Endodermal cell (in vitro differentiated cells): ENCODE results near the gene CHD2. TPM values are rescaled to one million over a fixed set of nuclear protein-coding genes. Genes with fewer than 3 reads are reported as not detected.

Experiments
- DNase-seq: peaks from one replicate; pipeline ENCODE4 v3.0.0-alpha.2; 2017
- H3K27ac ChIP-seq: 2 replicates; pipeline ENCODE4 v1.5.1; 2013; ENCODE audit warnings: mild to moderate bottlenecking, low read depth, low read length, moderate library complexity
- H3K27me3 ChIP-seq: 2 replicates; pipeline ENCODE4 v1.6.1; 2013; ENCODE audit warnings: mild to moderate bottlenecking, low read length, moderate library complexity; ENCODE audit not compliant: insufficient read depth, control insufficient read depth, poor library complexity, severe bottlenecking
- H3K36me3 ChIP-seq: 2 replicates; pipeline ENCODE4 v1.7.0; 2013; ENCODE audit warnings: mild to moderate bottlenecking, low read length, moderate library complexity; ENCODE audit not compliant: control insufficient read depth, insufficient read depth
- H3K4me1 ChIP-seq: one replicate; pipeline ENCODE4 v1.7.0; 2013; ENCODE audit warnings: low read length; ENCODE audit not compliant: control insufficient read depth, insufficient read depth
- H3K4me3 ChIP-seq: 2 replicates; pipeline ENCODE4 v1.5.1; 2013; ENCODE audit warnings: mild to moderate bottlenecking, low read length, moderate library complexity
- H3K9ac ChIP-seq: 2 replicates; pipeline ENCODE4 v1.6.1; 2013; ENCODE audit warnings: mild to moderate bottlenecking, low read length, moderate library complexity; ENCODE audit not compliant: poor library complexity, severe bottlenecking; ENCODE audit errors: extremely low read depth
- H3K9me3 ChIP-seq: 2 replicates; pipeline ENCODE4 v1.6.1; 2013; ENCODE audit warnings: mild to moderate bottlenecking, low read length, moderate library complexity; ENCODE audit not compliant: control insufficient read depth
- H3K27ac Mint-ChIP-seq: 2 replicates; pipeline ENCODE4 v1.8.0; 2020; ENCODE audit warnings: mixed read lengths
- H3K27me3 Mint-ChIP-seq: 2 replicates; pipeline ENCODE4 v1.8.0; 2021; ENCODE audit warnings: mild to moderate bottlenecking, mixed read lengths; ENCODE audit not compliant: insufficient read depth
- H3K36me3 Mint-ChIP-seq: 2 replicates; pipeline ENCODE4 v1.8.0; 2020; ENCODE audit warnings: low read depth, mixed read lengths
- H3K4me1 Mint-ChIP-seq: 2 replicates; pipeline ENCODE4 v1.8.0; 2020; ENCODE audit warnings: mixed read lengths
- H3K4me3 Mint-ChIP-seq: 2 replicates; pipeline ENCODE4 v1.8.0; 2020; ENCODE audit warnings: mild to moderate bottlenecking, moderate library complexity, mixed read lengths
- H3K9me3 Mint-ChIP-seq: 2 replicates; pipeline ENCODE4 v1.8.0; 2020; ENCODE audit warnings: mild to moderate bottlenecking, mixed read lengths
- CTCF ChIP-seq: fragments of 200-600 bp; sonication (generic); conservative IDR thresholded peaks from 2 replicates; pipeline ENCODE4 v1.5.0; 2021; ENCODE audit warnings: antibody characterized with exemption, mild to moderate bottlenecking
- WGBS, 2 experiments: methylation state at CpG; one replicate each; pipeline versions ENCODE4 v1.1.5 to v1.1.7; 2013; ENCODE audit warnings: missing lambda C conversion rate in 2 of 2, mixed read lengths in 1 of 2; ENCODE audit not compliant: insufficient coverage in 1 of 2, insufficient read length in 1 of 2; 5-methylcytosine and 5-hydroxymethylcytosine counted together
- total RNA-seq, 2 donors: library from RNA; stranded (reverse); fragmentation: NEBNext Ultra II Directional in 1 of 2; extraction: Animal tissue kit (Norgen Biotek cat#: 25700) in 1 of 2; gene quantifications; 2 replicates in 1 of 2; 3 replicates in 1 of 2; pipeline ENCODE4 v1.2.1, GENCODE V29; 2021

Gene CHD2
- total RNA-seq, 2 donors from 2014 or later = 116 to 127 TPM

GRCh38 chr15:92943581-92943980, 43.5 kb downstream of the CHD2 start:
- TF ChIP-seq CTCF = no peak
- H3K4me3 Mint-ChIP-seq = no peak overlapping the region
- H3K9me3 Mint-ChIP-seq = peaks cover 23% of the 10 kb centered on the region
- Histone ChIP-seq H3K9me3 (peaks cover 63% of the 10 kb centered on the region), H3K9ac (no peak overlapping the region), H3K27ac (no peak overlapping the region), H3K36me3 (peaks cover 96% of the 10 kb centered on the region), H3K4me3 (peak overlapping the region; percentile 2), H3K27me3 (no peaks in the 10 kb centered on the region), H3K4me1 (no peaks in the 10 kb centered on the region)
- no peak overlapping the region for H3K27ac Mint-ChIP-seq
- WGBS, 2 experiments = 95 to 100% methylated on average over 1 of the region's 1 CpG
- no peaks in the 10 kb centered on the region for H3K27me3 Mint-ChIP-seq
- DNase-seq = no peak
- H3K4me1 Mint-ChIP-seq = no peaks in the 10 kb centered on the region
- H3K36me3 Mint-ChIP-seq = peaks cover 88% of the 10 kb centered on the region

GRCh38 chr15:92944946-92945521, 44.9 kb downstream of the CHD2 start:
- WGBS, 2 experiments = 96 to 100% methylated on average over 2 to 8 of the region's 8 CpGs
- no peaks in the 10 kb centered on the region for H3K4me1 Mint-ChIP-seq
- Histone ChIP-seq H3K9ac (no peak overlapping the region), H3K27me3 (no peaks in the 10 kb centered on the region), H3K9me3 (peaks cover 77% of the 10 kb centered on the region), H3K36me3 (peaks cover 96% of the 10 kb centered on the region), H3K27ac (no peak overlapping the region), H3K4me3 (peak overlapping the region; percentile 8), H3K4me1 (no peaks in the 10 kb centered on the region)
- DNase-seq = no peak
- H3K27ac Mint-ChIP-seq = no peak overlapping the region
- H3K36me3 Mint-ChIP-seq = peaks cover 90% of the 10 kb centered on the region
- H3K9me3 Mint-ChIP-seq = peaks cover 37% of the 10 kb centered on the region
- no peak for TF ChIP-seq CTCF
- H3K27me3 Mint-ChIP-seq = no peaks in the 10 kb centered on the region
- no peak overlapping the region for H3K4me3 Mint-ChIP-seq

GRCh38 chr15:92947071-92947730, 47.1 kb downstream of the CHD2 start:
- Histone ChIP-seq H3K36me3 (peaks cover 99% of the 10 kb centered on the region), H3K9ac (no peak overlapping the region), H3K27ac (no peak overlapping the region), H3K4me3 (peak overlapping the region; percentile 21), H3K9me3 (peaks cover 86% of the 10 kb centered on the region), H3K27me3 (no peaks in the 10 kb centered on the region), H3K4me1 (no peaks in the 10 kb centered on the region)
- H3K4me1 Mint-ChIP-seq = no peaks in the 10 kb centered on the region
- H3K27me3 Mint-ChIP-seq = no peaks in the 10 kb centered on the region
- no peak overlapping the region for H3K4me3 Mint-ChIP-seq
- no peak for TF ChIP-seq CTCF
- DNase-seq = no peak
- H3K27ac Mint-ChIP-seq = no peak overlapping the region
- peaks cover 95% of the 10 kb centered on the region for H3K36me3 Mint-ChIP-seq
- peaks cover 38% of the 10 kb centered on the region for H3K9me3 Mint-ChIP-seq
- 94 to 100% methylated on average over 3 to 5 of the region's 5 CpGs for WGBS, 2 experiments
